ENCODE data around the gene TSPAN18.
A peak's percentile ranks its signal among the peaks of the same experiment; 100 is the strongest.
"Not testable (repeated sequence)": the region's sequence is repeated elsewhere in the genome, so short reads cannot be mapped to it uniquely, and the experiment has no call there.

Gene TSPAN18

DNA sequence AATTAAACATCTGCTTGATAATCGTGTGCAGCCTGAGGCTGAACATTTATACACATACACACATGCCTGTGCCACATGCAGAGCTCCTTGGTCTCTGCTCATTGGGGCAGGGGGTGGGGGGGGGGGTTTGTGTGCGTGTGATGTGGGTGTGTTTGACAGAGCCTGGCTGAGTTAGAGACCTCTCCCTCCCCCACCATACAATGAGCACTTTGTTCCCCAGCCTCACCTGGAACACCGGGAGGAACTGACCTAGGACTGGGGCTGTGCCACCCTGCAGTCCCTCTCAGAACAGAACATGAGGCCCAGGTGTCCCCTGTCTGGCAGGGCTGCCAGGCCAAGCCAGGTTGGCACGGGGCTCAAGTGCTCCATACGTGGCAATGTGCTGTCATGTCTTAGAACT is 127.3 kb downstream of the TSPAN18 start:
- DNase-seq, result no peak

GRCh38 chr11:44854741-44855492 is 128.2 kb downstream of the TSPAN18 start:
- DNase-seq, result no peak

DNA sequence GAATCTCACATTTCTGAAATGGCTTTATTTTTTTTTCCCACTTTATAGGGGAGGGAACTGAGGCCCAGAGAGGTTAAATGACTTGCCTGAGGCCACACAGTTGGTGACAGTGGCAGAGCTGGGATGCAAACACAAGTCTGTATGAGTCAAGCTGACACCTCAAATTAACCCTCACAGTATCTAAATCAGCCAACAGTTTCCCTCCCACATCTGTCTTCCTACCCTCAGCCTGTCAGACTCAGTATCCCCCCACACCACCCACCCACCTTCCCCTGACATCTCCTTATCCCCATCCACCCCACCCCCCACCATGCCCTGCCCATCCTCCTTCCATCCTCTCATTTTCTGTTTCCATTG is 128.7 kb downstream of the TSPAN18 start:
- DNase-seq, result no peak

DNA sequence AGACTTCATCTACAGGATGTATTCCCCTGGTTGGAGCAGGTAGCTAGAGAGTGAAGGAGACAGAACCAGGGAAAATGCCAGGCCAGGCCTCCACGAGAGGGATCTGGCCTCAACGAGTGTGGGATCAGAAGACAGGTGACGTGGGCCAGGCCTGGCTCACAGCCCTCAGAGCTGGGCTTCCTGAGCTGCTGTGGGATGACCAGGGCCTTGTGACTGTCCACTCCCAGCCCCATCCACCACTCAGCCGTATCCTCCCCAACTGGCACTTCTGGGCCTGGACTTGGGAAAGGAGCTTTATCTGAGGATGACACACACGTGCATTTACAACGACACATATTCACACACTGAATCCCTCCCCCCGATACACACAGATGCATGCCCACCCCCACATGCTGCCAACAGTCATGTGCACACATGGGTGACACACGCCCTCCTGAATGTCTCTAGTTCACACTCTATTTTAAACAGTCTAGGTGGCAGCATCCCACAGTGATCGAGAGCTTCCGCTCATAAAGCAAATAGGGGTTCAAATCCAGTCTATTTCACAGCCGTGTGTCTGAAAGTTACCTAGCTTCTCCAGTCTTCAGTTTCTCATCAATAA is 130.8 kb downstream of the TSPAN18 start:
- no peak for DNase-seq

GRCh38 chr11:44858796-44859527 is 132.2 kb downstream of the TSPAN18 start:
- no peak for DNase-seq

DNA sequence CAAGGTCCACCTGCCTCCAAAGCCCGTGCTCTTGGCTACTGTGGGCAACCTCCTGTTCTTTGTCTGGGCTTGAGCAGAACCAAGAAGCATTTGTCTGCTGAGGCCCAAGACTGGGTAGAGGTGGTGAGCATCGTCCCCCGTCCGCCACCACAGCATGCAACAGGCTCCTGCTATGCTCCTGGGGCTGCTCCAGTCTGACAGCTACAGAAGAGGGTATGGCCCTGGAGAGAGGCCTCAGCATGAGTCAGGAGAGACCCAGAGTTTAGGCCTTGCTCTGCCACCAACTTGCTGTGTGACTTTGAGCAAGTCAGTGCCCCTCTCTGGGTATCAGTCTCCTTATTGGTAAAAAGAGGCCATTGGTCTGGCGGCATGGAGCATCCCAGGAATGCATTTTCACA is 132.8 kb downstream of the TSPAN18 start:
- no peak for DNase-seq

DNA sequence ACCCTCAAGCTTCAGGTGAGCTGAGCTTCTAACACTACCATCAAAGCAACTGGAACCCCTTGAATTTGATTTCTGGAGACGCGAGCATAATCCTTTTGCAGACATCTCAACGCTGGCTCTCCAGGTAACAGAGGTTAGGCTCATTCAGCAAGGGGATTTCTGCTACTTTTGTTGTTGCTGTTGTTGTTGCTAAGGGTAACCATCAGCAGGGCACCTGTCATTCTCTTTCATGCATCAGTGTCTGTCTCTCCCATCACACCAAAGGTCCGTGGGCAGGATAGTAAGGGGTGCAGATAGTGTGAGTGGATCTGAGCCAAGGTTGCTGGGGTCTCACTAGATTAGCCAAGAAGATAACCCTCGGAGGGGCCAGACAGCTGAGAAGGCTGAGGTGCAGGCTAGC is 133.6 kb downstream of the TSPAN18 start:
- no peak for DNase-seq

GRCh38 chr11:44861849-44862557 is 135.2 kb downstream of the TSPAN18 start:
- peak; percentile 36 for DNase-seq

- no peak for DNase-seq
These were observed 135.9 kb downstream of the TSPAN18 start for GRCh38 chr11:44862558-44863101.

DNA sequence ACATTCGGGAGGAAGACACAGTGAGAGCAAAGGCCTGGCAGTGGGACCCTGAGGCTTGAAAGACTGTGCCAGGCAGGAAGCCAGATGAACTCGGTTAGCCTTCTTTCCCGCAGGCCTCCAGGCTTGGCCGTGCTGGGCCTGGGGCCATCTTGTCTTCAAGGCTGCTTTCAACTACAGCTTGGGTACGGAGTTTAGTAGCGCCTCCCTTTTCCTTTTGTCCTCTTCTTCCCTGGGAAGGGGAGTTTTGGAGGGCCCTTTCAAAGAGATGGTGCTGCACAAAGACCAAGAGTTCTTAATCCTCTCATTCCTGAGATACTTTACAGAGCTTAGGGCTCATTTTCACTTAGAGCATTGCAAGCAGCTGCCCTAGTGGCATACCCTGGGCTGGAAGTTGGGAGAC is 136.5 kb downstream of the TSPAN18 start:
- DNase-seq, result no peak

DNA sequence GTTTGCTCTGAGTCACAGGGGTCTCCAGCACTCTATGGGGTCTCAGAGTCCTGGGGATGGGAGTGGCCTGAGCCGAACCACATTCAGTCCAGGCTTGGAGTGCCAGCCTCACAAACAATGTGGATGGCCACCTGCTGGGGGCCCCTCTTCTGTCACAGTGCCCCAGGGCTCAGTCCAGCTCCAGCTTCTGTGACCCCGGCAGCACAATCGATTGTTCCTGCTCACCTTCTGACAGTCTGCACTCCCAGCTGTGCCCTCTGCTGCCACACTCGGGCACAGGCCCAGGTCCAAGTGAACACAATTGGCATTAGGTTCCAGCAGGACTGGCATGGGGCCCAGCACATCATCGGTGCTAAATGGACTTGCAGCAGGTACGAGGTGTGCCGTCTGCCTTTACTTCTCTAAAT is 139.1 kb downstream of the TSPAN18 start:
- DNase-seq, result peak; percentile 61

DNA sequence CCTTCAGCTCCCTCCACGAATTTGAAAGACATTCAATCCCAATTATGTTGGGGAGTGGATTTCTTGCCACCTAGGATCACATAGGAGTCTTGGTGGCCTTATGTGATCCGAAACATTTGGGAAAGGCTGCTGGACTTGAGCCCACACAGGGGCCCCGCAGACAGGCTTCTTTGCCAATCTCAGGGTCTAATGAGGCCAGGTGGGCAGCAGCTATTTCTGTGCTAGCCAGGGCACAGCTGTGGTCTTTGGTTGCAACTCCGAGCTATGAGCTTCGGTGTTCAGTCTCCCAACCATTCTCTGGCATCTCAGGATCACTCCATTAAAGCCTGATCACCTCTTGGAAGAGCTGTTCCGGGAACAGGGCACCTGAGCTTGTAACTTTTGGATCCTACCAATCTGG is 139.5 kb downstream of the TSPAN18 start:
- no peak for DNase-seq

GRCh38 chr11:44868021-44868420 is 141.3 kb downstream of the TSPAN18 start:
- DNase-seq, result no peak

DNA sequence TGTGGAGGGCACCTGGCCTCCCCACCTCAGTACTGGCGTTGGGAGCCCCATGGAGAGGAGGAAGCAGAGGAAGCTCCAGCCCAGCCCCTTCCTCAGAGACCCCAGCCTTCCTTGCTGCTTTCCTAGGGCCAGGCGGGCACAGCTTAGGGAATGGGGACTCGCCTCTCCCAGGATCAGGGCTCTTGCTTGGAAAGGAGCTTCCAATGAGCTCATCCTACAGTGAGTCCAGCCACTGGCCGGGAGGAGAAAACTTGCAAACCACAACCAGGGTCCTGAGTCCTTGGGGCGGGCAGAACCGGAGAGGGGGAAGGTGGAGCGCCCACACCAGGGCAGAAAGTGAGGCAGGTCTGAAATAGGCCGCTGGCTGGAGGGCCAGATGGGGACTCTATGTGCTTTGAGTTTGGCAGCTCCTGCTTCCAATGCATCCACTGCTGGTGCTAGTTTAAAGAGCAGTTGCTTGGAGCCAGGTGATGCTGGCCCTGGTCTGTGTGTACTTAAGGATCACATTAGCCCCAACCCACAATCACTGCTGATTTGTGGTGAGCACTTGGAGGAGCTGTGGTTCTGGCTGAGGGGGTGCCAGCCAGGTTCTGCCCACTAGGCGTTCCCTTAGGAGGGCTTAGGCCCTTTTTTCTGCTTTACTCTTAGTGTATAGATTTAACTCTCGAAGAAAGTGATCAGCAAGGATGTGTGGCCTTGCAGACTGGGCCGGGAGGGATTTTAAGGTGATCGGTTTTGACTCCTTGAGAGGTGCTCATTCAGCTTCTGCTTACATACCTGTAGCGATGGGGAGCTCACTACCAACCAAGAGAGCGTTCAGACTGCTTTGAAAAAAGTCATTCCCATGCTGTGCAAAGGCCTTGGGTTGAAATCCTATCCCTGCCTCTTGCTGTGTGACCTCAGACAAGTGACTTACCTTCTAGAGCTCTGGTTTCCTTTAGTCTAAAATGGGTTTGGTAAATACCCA is 142.0 kb downstream of the TSPAN18 start:
- no peak for DNase-seq

- DNase-seq, result no peak
These were observed 143.4 kb downstream of the TSPAN18 start for GRCh38 chr11:44870181-44870580.

DNA sequence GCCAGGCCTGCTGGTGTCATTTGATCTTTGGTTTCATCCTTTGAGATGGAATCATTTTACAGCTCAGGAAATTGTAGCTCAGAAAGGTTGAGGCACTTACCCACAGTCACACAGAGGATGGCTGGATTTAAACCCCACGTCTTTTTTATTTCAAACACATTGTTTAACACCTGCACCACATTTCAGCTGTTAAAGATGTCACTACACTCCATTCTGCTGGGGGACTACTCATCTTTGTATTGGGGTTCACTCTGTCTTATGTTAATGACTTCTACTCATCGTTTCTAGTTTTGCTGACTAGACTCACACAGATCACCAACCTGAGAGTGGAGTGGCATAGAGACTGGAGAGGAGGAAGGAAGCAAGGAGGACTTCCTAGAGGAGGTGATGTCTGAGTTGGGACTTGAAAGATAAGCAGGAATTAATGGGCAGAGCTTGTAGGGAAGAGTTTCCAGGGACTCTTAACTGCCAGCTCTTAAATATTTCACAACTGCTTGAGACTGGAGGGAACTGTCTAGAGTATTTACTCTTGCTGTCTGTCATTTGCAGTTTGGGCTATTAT is 143.9 kb downstream of the TSPAN18 start:
- DNase-seq, result no peak

- DNase-seq, result not testable (repeated sequence)
These were observed 144.9 kb downstream of the TSPAN18 start for GRCh38 chr11:44871682-44872081.

- no peak for DNase-seq
These were observed 145.8 kb downstream of the TSPAN18 start for GRCh38 chr11:44872556-44872955.

- DNase-seq, result no peak
These were observed 146.8 kb downstream of the TSPAN18 start for GRCh38 chr11:44873537-44873936.

- DNase-seq, result no peak
These were observed 147.5 kb downstream of the TSPAN18 start for GRCh38 chr11:44874284-44874683.

DNA sequence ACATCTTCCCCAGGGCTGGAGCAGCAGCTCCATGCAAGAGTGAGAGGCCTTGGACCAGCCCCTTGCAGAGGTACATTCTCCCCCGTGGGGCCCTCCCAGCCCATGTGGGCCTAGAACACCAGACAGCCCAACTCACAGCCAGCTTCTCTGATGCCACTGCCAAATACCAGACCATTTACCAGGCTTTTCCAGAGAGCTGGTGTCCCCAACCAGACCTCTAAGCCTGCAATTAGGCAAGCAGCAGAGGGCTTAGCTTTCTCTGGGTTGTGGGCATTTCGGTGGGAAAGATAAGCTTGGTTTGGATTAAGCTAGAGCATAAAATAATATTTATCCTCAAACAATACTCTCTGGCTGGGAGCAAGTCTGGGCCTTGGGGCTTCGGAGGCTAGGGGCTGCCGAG is 148.3 kb downstream of the TSPAN18 start:
- no peak for DNase-seq
